Inflammatory macrophage treated with lipopolysaccharide for 1 hour (primary cell): ENCODE data around the gene RCL1.
"Not testable (repeated sequence)": the region's sequence is repeated elsewhere in the genome, so short reads cannot be mapped to it uniquely, and the experiment has no call there.

Experiments used
- DNase-seq, 2 donors: peaks; one replicate each; pipeline ENCODE4 v3.0.0-alpha.2; 2020 to 2022

The RCL1 gene

DNA sequence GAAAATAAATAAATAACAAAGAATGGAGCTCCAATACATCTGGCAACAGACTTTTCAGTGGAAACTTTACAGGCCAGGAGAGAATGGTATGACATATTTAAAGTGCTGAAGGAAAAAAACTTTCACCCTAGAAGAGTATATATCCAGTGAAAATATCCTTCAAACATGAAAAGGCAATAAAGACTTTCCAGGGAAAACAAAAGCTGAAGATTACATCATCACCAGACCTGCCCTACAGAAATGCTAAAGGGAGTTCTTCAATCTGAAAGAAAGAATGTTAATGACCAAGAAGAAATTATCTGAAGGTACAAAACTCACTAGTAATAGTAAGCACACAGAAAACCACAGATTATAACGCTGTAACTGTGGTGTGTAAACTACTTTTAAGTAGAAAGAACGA, 8.3 kb upstream of the RCL1 start:
- DNase-seq: no peak

DNA sequence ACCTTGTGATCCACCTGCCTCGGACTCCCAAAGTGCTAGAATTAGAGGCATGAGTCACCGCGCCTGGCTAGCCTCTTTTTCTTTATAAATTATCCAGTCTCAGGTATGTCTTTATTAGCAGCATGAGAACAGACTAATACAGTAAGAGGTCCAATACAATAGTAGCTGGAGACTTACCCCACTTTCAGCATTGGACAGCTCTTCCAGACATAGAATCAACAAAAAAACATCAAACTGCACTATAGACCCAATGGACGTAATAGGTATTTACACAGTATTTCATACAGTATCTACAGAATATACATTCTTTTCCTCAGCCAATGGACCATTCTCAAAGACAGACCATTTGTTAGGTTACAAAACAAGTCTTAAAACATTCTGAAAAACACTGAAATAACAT, 6.1 kb upstream of the RCL1 start:
- no peak for DNase-seq

DNA sequence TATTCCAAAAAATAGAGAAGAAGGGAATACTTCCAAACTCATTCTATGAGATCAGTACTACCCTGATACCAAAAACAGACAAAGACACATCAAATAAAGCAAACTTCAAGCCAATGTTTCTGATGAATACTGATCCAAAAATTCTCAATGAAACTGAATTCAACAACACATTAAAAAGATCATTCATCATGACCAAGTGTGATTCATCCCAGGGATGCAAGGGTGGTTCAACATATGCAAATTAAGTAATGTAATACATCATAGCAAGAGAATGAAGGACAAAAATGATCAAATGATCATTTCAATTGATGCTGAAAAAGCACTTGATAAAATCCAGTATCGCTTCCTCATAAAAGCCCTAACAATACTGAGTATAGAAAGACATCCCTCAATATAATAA, 4.9 kb upstream of the RCL1 start:
- DNase-seq: no peak

DNA sequence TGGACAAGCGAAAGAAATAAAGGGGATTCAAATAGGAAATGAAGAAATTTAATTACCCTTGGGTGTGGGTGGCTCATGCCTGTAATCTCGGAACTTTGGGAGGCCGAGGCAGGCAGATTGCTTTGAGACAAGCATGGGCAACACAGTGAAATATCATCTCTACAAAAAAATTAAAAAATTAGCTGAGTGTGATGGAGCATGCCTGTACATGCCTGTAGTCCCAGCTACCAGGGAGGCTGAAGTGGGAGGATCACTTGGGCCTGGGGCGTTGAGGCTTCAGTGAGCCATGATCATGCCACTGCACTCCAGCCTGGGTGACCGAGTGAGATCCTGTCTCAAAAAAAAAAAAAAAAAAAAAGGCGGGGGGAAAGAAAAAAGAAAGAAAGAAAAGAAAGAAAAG, 4.0 kb upstream of the RCL1 start:
- DNase-seq: no peak

DNA sequence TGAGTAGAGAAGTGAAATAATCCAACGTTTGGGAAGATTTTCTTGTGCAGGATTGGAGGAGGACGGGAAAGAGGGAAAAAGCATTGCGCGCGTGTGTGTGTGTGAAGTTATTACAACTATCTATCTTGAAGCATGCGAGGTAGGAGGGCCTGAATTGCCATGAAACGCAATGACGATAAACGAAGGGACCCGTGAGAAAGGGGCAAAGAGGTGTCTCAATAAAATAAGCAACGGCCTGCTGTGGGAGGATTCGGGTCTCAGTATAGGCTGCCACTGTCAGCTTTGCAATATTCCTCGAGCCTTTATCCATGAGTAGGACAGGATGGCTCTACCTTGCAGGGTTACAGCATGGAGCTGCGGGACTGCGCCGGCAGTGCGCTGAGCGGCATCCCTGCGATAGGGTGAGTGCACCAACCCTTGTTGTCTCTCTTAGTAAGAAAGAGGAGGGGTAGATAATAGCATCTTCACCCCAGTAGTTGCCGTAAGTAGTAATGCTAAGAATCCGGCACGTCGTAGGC, 631 bp upstream of the RCL1 start:
- DNase-seq: no peak

DNA sequence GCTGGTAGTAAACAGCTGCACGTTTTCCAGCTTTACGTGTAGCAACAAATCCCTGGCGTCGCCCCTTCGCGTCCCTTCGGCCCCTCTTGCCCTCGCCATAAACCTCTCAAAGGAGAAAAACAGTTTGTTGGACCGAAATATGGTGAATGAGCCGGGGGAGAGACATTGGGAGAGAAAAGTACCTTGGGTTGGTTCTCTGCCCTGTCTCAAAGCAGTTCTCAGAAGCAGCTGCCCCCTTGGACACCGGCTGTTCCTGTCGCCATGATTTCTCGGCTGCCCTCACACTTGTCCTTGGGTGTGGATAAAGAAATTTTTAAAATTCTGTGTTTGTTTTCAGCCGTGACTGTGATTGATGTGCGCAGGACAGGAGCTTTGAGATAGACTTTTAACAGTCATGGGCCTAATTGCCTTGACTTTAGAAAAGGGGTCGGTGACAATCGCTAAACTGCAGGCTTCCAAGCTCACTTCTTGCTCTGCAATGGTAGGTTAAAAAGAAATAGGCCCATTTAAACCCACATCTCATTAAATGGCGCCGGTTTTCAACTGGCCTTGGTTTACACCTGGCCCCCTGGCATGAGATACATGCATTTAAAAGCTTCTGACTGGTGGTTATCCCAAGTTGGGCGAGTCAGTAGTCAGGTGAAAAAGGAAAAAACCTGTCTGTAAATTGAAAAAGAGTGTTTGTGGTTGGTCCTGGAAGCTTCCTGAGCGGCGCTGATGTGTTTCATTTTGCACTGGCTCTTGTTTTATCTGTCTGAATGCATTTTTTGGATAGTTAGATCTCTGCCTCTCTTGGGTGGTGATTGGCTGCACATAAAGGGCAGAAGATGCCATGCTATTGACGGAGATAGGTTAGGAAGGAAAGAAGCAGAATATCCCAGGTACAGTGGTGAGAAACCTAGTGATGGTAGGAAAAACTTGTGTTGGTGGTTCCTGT, 983 bp downstream of the RCL1 start:
- DNase-seq: no peak

DNA sequence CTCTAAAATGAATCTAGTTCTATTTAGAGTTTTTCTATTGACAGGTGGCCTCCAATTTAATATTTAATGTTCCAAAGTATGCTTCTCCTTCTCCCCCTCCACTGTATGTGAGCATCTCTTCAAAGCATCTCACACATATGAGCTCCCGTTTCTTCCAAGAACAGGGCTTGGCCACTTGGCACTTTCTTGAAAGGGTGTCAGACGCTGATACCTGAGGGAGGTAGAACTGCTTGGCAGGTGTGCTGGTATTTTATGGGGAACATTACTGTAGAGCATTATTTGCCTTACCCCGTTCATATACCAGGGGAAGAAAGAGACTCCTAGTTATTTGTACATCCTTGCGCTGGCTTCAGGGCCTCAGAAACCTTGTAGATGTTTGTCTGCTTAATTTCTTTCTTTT, 1.9 kb downstream of the RCL1 start:
- DNase-seq: no peak

DNA sequence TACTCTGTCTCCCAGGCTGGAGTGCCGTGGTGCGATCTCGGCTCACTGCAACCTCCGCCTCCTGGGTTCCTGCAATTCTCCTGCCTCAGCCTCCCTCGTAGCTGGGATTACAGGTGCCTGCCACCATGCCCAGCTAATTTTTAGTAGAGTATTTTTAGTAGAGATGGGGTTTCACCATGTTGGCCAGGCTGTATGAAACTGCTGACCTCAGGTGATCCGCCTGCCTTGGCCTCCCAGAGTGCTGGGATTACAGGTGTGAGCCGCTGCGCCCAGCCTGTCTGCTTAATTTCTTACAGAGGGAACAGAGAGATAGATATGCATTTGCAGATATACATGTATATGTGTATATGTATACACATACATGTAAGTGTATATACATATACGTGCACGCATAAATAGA, 2.4 kb downstream of the RCL1 start:
- DNase-seq: not testable (repeated sequence)

DNA sequence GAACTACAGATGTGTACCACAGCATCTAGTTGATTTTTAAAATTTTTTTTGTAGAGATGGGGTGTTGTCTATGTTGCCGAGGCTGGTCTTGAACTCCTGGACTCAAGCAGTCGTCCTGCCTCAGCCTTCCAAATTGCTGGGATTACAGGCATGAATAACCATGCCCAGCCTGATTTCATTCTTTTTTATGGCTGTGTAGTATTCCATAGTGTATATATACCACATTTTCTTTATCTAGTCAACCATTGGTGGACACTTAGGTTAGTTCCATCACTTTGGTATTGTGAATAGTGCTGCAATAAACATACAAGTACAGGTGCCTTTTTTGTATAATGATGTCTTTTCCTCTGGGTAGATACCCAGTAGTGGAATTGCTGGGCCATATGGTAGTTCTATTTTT, 3.8 kb downstream of the RCL1 start:
- DNase-seq: no peak

DNA sequence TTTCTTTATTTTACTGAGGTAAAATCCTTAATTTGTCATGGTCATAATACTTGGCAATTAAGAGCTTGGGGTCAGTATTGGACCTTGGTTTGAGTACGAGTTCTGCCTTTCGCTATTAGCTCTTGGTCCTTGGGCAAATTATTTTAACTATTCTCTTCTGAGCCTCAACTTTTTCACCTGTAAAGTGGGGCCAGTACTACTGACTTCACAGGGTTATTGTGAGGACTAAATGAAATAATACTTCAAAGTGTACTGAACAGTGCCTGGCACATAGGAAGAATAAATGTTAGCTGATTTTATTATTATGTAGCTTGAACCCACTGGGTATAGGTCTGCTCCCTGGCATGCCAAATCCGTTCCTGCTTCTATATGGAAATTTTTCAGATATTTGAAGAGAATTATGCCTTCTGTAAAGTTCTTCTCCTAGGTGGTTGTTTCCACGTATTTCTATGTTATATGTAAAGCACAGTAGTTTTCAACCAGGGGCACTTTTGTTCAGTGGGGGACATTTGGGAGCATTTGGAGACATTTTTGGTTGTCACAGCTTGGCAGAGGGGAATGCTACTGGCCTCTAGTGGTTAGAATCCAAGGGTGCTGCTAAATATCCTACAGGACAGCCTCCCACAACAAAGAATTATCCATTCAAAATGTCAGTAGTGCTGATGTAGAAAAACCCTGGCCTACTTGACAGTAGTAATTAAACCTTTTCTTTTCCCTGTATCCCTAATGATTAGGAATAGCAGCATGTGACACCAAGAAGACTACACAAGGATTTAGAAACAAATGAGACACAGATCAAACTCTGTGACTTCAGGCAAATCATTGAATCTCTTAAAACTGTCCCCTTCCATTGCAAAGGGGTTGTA, 4.5 kb downstream of the RCL1 start:
- DNase-seq: peak; percentile 29 to 59

DNA sequence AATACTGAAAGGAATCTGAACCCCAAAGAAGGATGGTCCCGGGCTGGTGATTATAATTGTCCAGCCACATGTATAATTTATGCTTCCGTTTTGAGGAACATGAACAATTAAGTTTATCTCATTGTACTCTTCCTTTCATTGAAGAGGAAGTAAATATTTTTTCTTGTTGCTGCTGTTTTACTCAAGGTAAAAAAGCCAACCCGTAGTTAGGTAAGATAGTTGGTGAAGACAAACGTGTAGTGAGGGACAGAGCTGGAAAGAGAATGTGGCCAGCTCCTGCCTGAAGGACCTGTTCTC, 5.1 kb downstream of the RCL1 start:
- DNase-seq: peak in 1 of 2 donors; percentile 12

DNA sequence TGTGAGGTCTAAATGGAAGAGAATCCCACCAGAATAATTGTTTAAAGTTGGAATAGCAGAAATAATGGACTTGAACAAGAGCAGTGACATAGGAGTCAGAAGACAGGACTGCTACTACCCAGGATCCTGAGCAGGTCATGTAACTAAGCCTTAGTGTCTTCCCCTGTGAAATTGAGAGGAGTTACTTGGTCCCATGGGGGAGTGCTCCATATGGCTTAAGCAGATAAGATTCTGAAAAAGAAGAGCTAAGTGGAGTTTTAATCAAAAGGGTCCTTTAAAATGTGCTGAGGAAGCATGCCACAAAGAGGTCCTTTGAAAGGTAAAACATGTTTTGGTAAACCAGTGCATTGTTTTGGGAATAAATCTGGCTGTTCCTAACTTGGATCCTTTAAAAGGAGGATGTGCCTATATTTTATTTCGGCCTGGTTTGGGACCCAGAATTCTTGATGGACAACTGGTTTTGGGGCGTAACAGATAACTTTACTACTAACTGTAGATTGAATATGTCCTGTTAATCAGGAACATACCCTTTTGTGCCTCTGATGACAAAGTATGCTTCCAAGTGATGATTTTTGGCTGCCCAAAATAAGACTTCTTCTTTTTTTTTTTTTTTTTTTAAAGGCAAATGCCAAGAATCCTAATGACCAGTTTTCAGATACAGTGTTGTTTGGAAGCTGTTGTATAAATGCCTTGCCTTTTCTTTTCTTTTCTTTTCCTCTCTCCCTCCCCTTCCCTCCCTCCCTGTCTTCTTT, 5.7 kb downstream of the RCL1 start:
- DNase-seq: no peak

DNA sequence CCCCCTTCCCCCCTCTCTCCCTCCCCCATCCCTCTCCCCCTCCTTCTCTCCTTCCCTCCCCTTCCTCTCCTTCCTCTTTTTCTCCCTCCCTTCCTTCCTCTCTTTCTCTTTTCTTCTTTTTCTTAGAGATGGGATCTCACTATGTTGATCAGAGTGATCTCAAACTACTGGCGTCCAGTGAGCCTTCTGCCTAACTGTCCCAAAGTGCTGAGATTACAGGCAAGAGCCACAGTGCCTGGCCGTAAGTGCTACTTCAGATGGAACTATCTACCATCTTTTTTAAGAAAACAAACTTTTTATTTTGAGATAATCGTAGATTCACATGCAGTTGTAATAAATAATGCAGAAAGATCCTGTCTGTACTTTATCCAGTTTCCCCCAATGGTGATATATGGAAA, 6.3 kb downstream of the RCL1 start:
- no peak for DNase-seq

DNA sequence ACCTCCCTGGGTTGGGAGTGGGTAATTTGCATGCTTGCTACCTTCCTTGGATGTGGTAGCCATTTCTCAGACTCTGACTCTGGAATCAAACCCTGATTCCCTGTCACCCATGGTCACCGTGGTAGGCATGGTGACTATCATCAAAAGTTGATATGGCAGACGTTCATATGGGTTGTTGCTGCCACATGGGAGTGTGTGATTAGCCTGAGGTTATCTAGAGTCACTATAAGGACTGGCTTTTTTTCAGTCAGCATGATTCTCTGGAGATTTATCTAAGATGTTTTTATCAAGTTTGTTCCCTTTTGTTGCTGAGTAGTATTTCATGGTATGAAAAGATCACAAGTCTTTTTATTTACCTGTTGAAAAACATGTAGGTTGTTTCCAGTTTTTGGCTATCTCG, 7.0 kb downstream of the RCL1 start:
- no peak for DNase-seq

DNA sequence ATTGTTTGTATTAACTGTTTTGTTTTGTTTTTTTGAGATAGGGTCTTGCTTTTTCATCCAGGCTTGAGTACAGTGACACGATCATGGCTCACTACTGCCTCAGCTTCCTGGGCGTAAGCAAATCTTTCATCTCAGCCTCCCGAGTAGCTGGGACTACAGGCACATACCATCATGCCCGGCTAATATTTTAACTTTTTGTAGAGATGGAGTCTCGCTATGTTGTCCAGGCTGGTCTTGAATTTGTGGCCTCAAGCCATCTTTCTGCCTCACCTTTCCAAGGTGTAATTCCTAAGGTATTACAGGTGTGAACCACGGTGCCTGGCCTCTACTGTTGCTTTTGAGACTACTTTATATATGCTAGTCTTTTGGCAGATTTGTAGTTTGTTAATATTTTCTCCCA, 8.4 kb downstream of the RCL1 start:
- DNase-seq: no peak

DNA sequence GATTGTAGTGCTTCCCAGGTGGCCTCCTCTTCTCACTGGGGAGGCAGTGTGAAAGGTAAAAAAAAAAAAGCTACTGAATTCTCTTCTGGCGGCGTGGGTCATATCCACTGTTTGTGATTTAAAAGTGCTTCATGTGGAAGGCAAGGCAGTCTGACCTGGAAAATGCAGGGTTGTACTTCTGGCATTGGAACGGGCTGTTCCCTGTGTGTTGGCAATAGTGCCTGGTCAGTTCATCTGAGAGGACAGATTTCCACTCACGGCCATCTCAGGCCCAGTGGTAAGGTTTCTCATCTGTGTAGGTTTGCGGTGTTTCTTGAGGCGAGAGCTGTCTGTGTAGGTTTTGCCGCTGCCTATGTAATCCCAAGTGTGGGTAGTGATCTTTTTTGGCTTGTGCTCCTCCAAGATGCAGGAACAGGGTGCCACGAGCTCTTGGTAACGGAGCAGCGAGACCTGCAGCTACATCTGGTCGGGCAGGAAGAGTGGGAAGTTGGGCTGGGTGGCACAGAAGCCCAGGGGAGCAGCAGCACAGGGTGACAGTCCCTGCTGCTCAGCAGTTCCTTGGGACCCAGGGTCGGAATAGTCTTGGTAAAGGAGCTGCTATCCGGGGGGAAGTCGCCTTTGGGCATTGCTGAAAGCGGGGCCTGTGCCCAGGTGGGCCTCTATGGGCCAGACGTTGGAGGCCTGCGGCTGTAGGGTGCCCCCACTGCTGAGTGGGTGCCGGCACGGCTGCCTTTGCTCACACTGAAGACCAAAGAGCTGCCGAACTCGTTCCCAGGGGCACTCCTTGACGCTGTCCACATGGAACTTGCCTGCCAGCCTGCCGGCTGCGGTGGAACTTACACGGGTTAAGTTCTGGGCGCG, 11.2 kb downstream of the RCL1 start:
- DNase-seq: no peak

DNA sequence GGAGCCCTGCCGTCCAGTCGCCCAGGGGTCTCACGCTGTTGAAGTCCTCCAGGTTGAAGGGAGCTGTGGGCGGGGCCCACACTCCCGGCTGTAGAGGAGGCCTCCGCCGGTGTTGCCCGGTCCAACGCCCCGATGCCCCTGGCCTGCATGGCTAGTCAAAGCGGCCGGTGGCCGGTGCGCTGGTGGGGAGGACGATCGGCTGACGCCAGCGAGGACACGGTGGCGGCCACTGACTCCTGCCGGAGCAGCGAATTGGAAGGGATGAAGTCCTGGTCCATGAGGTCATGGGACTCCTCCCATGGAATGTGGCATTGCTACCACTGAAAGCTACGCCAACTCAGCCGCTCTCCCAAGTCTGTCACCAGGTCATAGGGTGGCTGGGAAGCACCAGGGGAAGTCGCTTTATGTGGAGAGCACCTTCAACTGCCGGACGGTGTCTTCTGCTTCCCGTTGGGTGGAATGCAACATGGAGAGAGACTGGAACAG, 11.8 kb downstream of the RCL1 start:
- DNase-seq: no peak

DNA sequence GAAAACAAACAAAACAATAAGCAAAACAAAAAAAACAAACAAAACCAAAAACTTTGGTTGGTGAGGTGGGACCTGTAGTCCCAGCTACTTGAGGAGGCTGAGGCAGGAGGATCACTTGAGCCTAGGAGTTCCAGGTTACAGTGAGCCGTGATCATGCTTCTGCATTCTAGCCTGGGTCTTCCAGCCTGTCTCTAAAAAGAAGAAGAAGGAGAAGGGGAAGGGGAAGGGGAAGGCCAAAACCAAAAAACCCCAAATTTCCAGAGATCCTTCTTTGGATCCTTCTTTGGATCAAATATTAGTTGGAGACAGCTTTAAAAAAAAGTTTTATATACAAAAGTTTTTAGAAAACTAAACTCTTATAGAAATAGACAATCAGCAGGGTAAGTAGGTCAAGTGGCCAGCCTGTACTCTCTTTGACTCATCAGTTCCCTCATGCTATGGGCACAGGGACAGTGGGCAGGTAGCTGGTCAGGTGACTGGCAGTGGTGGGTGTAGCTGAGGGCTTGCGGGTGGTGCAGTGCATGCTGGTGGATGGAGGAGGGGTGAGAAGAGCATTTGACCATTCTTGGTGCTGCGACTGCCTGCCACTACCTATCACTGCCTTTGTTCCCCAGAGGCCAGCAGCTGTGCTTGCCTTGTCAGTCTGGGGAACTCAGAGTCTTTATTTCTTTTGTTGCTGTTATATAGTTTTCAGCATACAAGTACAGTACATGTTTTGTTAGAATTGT, 12.6 kb downstream of the RCL1 start:
- DNase-seq: peak; percentile 45 to 48

DNA sequence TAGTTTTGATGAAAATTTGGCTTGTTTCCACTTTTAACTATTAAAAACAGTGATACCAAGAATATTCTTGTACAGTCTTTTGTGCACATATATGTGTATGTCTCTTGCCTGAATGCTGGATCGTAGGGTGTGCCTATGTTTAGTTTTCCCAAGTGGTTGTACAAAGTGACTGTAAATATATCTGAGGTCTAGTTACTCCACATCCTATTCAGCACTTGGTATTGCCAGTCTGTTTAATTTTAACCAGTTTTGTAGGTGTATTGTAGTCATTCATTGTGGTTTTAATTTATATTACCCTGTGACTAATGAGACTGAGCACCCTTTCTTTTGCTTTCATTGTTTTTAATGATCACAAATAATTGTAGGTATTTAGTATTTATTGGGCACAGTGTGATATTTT, 17.8 kb downstream of the RCL1 start:
- DNase-seq: no peak

DNA sequence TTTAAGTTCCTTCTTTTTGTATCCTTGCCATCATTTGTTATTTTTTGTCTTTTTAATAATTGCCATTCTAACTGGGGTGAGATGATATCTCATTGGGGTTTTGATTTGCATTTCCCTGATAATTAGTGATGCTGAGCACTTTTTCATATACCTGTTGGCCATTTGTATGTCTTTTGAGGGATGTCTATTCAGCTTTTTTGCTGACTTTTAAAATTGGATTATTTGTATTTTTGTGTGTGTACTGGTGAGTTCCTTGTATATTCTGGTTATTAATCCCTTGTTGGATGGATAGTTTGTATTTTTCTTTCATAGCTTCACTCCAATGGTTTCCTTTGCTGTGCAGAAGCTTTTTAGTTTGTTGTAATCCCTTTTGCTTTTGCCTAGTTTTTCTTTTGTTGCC, 19.1 kb downstream of the RCL1 start:
- no peak for DNase-seq

DNA sequence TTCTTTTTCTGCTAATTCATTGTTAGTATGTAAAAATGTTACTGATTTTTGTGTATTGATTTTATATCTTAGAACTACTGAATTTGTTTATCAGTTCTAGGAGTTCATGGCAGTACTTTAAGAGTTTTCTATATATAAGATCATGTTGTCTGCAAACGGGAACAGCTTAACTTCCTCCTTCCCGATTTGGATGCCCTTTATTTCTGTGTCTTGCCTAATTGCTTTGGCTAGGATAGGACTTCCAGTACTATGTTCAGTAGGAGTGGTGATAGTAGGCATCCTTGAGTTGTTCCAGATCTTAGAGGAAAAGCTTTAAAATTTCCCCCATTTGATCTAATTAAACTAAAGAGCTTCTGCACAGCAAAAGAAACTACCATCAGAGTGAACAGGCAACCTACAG, 20.1 kb downstream of the RCL1 start:
- DNase-seq: peak; percentile 44
